Lower leg skin (tissue), 4 donors: ENCODE data around the gene STK38L. TPM values are rescaled to one million over a fixed set of nuclear protein-coding genes. Genes with fewer than 3 reads are reported as not detected.

Experiments
- DNase-seq, 2 donors: peaks; one replicate each; pipeline ENCODE4 v3.0.0-alpha.2; 2019; ENCODE audit warnings: low spot score in 2 of 2
- H3K4me3 ChIP-seq: fragments of 200-600 bp; sonication (generic); 2 replicates; pipeline ENCODE4 v1.5.1; 2017; ENCODE audit warnings: mild to moderate bottlenecking, low read depth; ENCODE audit not compliant: poor library complexity, severe bottlenecking
- CTCF ChIP-seq, 3 donors: fragments of 450-650 bp; IDR thresholded peaks; one replicate each; pipeline ENCODE4 v1.5.1; 2016; ENCODE audit warnings: antibody characterized with exemption in 3 of 3, mild to moderate bottlenecking in 3 of 3, moderate library complexity in 2 of 3
- POLR2A ChIP-seq, 2 donors: fragments of 450-650 bp; IDR thresholded peaks; one replicate each; pipeline ENCODE4 v1.6.1; 2016 to 2017; ENCODE audit warnings: antibody characterized with exemption in 2 of 2, mild to moderate bottlenecking in 1 of 2, moderate library complexity in 1 of 2
- WGBS, 2 donors: methylation state at CpG; one replicate each; pipeline ENCODE4 v1.1.5; 2018; 5-methylcytosine and 5-hydroxymethylcytosine counted together
- intact Hi-C: fragments of 100-400 bp; cut with DNase I; formaldehyde crosslinking; loops from one replicate; pipeline ENCODE4 v1.15.0; 2023; ENCODE audit warnings: low total_unique reads
- total RNA-seq, 4 donors: library from RNA; depleted of rRNA; stranded (reverse); fragments of >200 nt; gene quantifications; one replicate each; pipeline ENCODE4 v1.1.0, GENCODE V29; 2016

Gene STK38L
- total RNA-seq, 4 donors from 2014 or later: 19.1 to 39.2 (median 27.1) TPM

DNA sequence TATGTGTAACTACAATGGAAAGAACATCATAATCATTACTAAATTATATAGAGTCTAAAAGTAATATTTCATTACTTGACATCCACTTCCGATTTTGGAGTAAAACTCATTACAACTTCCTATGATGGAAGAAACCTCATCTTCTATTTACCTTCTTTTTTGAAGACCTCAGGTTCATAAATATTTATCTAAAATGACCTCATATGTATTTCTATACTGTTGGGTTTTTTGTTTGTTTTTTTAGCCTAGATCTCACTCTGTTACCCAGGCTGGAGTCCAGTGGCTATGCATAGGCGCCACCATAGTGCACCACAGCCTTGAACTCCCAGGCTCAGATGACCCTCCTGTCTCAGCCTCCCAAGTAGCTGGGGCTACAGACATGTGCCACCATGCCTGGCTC is 48.6 kb downstream of the STK38L start:
- TF ChIP-seq POLR2A (IDR thresholded peaks at IDR 0.05) (no peak), CTCF (IDR thresholded peaks at IDR 0.05) (no peak)
- H3K4me3 ChIP-seq: no peak overlapping the region
- no peak for DNase-seq
- intact Hi-C loops: no loop called here
- 88 to 89% methylated on average over 2 of the region's 2 CpGs for WGBS, 2 donors

GRCh38 chr12:27293463-27293862 is 49.4 kb downstream of the STK38L start:
- intact Hi-C loops: no loop called here
- TF ChIP-seq CTCF (IDR thresholded peaks at IDR 0.05): no peak
- TF ChIP-seq POLR2A (IDR thresholded peaks at IDR 0.05): no peak
- WGBS, 2 donors: 30 to 31% methylated on average over 3 of the region's 3 CpGs
- DNase-seq: no peak
- H3K4me3 ChIP-seq: no peak overlapping the region

GRCh38 chr12:27296674-27297073 is 52.6 kb downstream of the STK38L start:
- DNase-seq: no peak
- TF ChIP-seq CTCF (IDR thresholded peaks at IDR 0.05) (no peak), POLR2A (IDR thresholded peaks at IDR 0.05) (no peak)
- WGBS, 2 donors: 70 to 99% methylated on average over 6 of the region's 6 CpGs
- no peak overlapping the region for H3K4me3 ChIP-seq
- intact Hi-C loops: no loop called here

DNA sequence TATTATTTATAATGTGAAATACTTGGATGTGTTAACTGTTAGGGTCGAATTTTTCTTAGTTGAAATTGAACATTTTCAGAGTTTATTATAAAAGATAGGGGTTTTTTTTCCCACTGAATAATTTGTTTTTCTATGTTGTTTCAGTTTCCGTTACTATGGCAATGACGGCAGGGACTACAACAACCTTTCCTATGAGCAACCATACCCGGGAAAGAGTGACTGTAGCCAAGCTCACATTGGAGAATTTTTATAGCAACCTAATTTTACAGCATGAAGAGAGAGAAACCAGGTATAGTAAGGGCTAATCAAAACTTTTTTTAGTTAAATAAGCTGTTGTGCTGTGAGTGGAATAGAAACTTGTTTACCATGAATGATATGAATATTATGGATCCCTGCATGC is 53.5 kb downstream of the STK38L start:
- H3K4me3 ChIP-seq: no peak overlapping the region
- 72 to 73% methylated on average over 4 of the region's 4 CpGs for WGBS, 2 donors
- no peak for DNase-seq
- intact Hi-C loops: no loop called here
- no peak for TF ChIP-seq CTCF (IDR thresholded peaks at IDR 0.05)
- TF ChIP-seq POLR2A (IDR thresholded peaks at IDR 0.05): no peak

DNA sequence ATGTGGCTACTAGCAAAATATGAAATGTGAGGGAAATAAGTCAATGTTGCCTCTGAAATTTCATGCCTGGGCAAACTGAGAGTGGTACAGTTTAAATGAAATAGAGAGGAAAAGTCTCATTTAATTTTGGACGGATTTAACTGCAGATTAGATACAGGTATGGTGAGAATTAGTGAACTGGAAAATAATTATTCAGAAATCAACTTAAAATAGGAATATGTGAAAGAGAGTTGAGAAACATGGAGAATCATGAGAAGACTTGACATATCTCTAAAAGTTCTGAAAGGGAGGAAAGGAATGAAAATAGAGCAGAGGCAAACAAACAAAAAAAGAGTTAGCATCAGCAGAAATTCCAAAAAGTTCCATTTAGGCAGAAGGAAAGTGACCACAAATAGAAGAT is 55.0 kb downstream of the STK38L start:
- TF ChIP-seq CTCF (IDR thresholded peaks at IDR 0.05) (no peak), POLR2A (IDR thresholded peaks at IDR 0.05) (no peak)
- DNase-seq: no peak
- intact Hi-C loops: no loop called here
- H3K4me3 ChIP-seq: no peak overlapping the region
- WGBS, 2 donors: 94 to 98% methylated on average over 1 of the region's 1 CpG

- DNase-seq: no peak
- no peak overlapping the region for H3K4me3 ChIP-seq
- TF ChIP-seq POLR2A (IDR thresholded peaks at IDR 0.05): no peak
- no peak for TF ChIP-seq CTCF (IDR thresholded peaks at IDR 0.05)
- intact Hi-C loops: no loop called here
Measured at GRCh38 chr12:27300226-27300625, 56.1 kb downstream of the STK38L start.
